Muscle layer of duodenum (tissue), 2 donors: ENCODE results near the gene DONSON.
"Not testable (repeated sequence)": the region's sequence is repeated elsewhere in the genome, so short reads cannot be mapped to it uniquely, and the experiment has no call there.

Experiments
- H3K27ac ChIP-seq: one replicate; pipeline ENCODE4 v1.7.0; 2013; ENCODE audit warnings: mild to moderate bottlenecking, low read length
- H3K27me3 ChIP-seq: one replicate; pipeline ENCODE4 v1.7.0; 2013; ENCODE audit warnings: low read depth, mild to moderate bottlenecking, control low read depth, low read length
- H3K36me3 ChIP-seq, 2 donors: one replicate each; pipeline ENCODE4 v1.7.0; 2013; ENCODE audit warnings: low read length in 2 of 2, control low read depth in 1 of 2, mild to moderate bottlenecking in 1 of 2; ENCODE audit not compliant: insufficient read depth in 2 of 2, control insufficient read depth in 1 of 2
- H3K4me1 ChIP-seq, 2 donors: one replicate each; pipeline ENCODE4 v1.7.0; 2013; ENCODE audit warnings: low read length in 2 of 2, mild to moderate bottlenecking in 2 of 2, control low read depth in 1 of 2, moderate library complexity in 1 of 2; ENCODE audit not compliant: insufficient read depth in 2 of 2, control insufficient read depth in 1 of 2
- H3K4me3 ChIP-seq, 2 donors: one replicate each; pipeline ENCODE4 v1.7.0; 2013; ENCODE audit warnings: low read length in 2 of 2, low read depth in 1 of 2, mild to moderate bottlenecking in 1 of 2
- H3K9me3 ChIP-seq, 2 donors: one replicate each; pipeline ENCODE4 v1.7.0; 2013; ENCODE audit warnings: low read length in 2 of 2, control low read depth in 1 of 2, mild to moderate bottlenecking in 1 of 2; ENCODE audit not compliant: control insufficient read depth in 1 of 2
- donor health status: healthy.

The DONSON gene

GRCh38 chr21:33587792-33588484 is 546 bp downstream of the DONSON start:
- Histone ChIP-seq H3K27ac (peak overlapping the region; percentile 16), H3K4me3 (peak overlapping the region; percentile 71 to 84), H3K36me3 (no peaks in the 10 kb centered on the region), H3K27me3 (no peaks in the 10 kb centered on the region), H3K9me3 (no peaks in the 10 kb centered on the region), H3K4me1 (peaks cover 6% of the 10 kb centered on the region in 2 donors)

- no peaks in the 10 kb centered on the region for H3K27me3 ChIP-seq
- H3K4me3 ChIP-seq, result no peak overlapping the region
- H3K9me3 ChIP-seq, result no peaks in the 10 kb centered on the region
- H3K4me1 ChIP-seq, result peaks cover 6% of the 10 kb centered on the region in 2 donors
- H3K27ac ChIP-seq, result no peak overlapping the region
- H3K36me3 ChIP-seq, result peaks cover 0 to 5% of the 10 kb centered on the region in 2 donors
These were observed 1.6 kb downstream of the DONSON start for GRCh38 chr21:33586927-33587326.

DNA sequence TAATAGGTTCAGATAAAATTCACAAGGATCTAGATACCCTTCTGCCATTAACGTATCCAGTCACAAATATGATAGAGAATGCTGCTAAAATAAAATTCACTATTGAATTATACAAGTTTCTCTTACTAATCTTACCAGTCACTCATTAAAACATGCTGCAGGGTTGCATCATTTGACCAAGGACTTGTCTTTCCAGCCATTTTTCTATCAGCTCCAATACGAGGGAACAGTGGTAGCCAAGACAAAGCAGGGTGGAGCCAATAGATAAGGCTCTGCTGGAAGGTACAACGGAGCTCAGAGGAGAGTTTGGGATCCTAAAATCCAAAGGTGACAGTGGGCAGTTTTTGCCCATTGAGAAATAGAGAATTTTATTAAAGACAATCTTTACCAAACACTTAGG is 4.0 kb downstream of the DONSON start:
- H3K4me3 ChIP-seq, result no peak overlapping the region
- H3K27ac ChIP-seq, result no peak overlapping the region
- peaks cover 0 to 5% of the 10 kb centered on the region in 2 donors for H3K36me3 ChIP-seq
- no peaks in the 10 kb centered on the region for H3K27me3 ChIP-seq
- H3K4me1 ChIP-seq, result peaks cover 5 to 6% of the 10 kb centered on the region in 2 donors
- no peaks in the 10 kb centered on the region for H3K9me3 ChIP-seq

DNA sequence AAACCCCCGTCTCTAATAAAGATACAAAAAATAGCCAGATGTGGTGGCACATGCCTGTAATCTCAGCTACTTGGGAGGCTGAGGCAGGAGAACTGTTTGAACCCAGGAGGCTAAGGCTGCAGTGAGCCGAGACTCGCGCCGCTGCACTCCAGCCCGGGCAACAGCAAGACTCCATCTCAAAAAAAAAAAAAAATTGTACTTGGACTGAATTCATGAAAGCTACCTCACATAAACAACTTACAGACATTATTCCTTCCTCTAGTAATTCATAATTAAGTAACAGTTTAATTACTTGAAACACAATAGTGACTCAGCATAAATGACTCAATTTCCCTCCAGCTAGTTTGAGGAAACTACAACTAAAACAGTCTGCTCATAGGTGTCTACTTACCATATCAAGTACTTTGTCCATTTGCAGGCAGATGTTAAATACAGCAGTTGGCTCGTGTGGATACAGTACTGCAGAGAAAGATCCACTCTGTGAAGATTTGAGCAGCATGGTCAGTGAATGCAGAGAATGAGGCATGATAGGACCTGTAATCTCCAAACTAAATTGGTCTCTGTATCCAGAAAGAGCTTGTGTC is 9.4 kb downstream of the DONSON start:
- Histone ChIP-seq H3K27me3 (no peaks in the 10 kb centered on the region), H3K4me3 (no peak overlapping the region), H3K27ac (no peak overlapping the region), H3K36me3 (peaks cover 28 to 31% of the 10 kb centered on the region in 2 donors), H3K4me1 (peaks cover 0 to 4% of the 10 kb centered on the region in 2 donors), H3K9me3 (no peaks in the 10 kb centered on the region)

GRCh38 chr21:33578214-33578613 is 10.3 kb downstream of the DONSON start:
- no peaks in the 10 kb centered on the region for H3K9me3 ChIP-seq
- H3K4me3 ChIP-seq, result no peak overlapping the region
- no peaks in the 10 kb centered on the region for H3K27me3 ChIP-seq
- H3K27ac ChIP-seq, result no peak overlapping the region
- H3K4me1 ChIP-seq, result peaks cover 0 to 4% of the 10 kb centered on the region in 2 donors
- H3K36me3 ChIP-seq, result peaks cover 36 to 39% of the 10 kb centered on the region in 2 donors

DNA sequence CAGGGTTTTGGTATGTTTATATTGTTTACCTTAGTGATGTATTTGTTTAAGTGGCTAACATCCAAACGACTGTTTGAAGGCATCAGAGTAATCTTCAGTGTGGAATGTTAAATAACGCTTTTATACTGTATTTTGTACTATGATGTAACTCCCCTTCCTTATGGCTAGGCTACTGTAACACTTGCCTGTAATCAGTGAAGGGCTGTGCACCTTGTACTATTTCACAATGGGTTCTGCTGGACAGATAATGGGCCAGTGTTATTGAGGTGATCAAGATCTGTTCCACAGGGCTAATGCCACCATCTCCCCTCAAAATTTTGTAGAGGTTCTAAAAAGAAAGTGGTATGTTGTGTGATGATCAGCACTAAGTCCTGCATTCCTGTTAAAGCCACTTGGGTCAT is 11.7 kb downstream of the DONSON start:
- H3K9me3 ChIP-seq, H3K4me3 ChIP-seq, H3K27ac ChIP-seq, H3K27me3 ChIP-seq: not testable (repeated sequence)
- Histone ChIP-seq H3K4me1 (peaks cover 5 to 16% of the 10 kb centered on the region in 2 donors), H3K36me3 (peaks cover 43 to 45% of the 10 kb centered on the region in 2 donors)

DNA sequence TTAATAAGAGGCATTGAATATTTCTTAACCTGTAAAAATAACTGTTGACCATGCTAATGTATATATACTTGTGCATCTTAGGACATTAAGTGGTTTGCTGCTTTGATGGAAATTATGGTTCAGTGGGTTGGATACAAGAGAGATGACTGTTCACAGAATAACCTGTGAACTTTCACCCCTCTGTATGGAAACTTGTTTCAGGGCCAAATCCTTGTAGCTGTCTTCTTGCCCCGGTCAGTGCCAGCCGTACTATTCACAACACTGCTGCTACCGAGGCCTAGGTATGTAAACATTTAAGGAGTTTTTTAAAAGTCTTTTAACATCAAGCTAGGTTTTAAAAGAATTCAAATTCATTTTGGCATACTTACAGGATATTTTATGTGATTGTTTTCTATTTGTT is 16.1 kb downstream of the DONSON start:
- no peak overlapping the region for H3K4me3 ChIP-seq
- no peaks in the 10 kb centered on the region for H3K27me3 ChIP-seq
- H3K36me3 ChIP-seq, result peaks cover 59 to 71% of the 10 kb centered on the region in 2 donors
- H3K4me1 ChIP-seq, result peaks cover 5 to 20% of the 10 kb centered on the region in 2 donors
- no peak overlapping the region for H3K27ac ChIP-seq
- no peaks in the 10 kb centered on the region for H3K9me3 ChIP-seq

DNA sequence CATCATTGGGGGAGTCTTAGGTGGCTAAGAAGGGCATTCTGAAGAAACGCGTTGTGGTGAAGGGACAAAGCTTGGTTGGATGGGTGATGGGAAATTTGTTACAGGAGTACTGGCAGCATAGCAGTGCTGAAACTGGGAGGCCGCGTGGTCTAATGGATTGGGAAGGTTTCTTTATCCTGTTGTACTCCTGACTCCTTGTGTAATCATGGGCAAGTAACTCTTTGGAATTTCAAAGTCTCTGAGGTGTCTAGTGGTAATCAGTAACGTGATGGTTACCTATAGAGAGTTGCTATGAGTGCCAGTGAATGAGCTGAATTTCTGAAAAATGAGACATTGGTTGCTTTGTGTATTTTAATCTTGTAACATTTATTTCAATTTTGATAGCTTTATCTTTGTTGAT is 18.5 kb downstream of the DONSON start:
- H3K9me3 ChIP-seq, result no peaks in the 10 kb centered on the region
- H3K4me3 ChIP-seq, result no peak overlapping the region
- H3K27ac ChIP-seq, result no peak overlapping the region
- peaks cover 46 to 61% of the 10 kb centered on the region in 2 donors for H3K36me3 ChIP-seq
- H3K4me1 ChIP-seq, result peaks cover 5 to 20% of the 10 kb centered on the region in 2 donors
- H3K27me3 ChIP-seq, result no peaks in the 10 kb centered on the region

GRCh38 chr21:33568448-33568847 is 20.0 kb downstream of the DONSON start:
- H3K36me3 ChIP-seq, result peaks cover 32 to 56% of the 10 kb centered on the region in 2 donors
- no peaks in the 10 kb centered on the region for H3K9me3 ChIP-seq
- no peak overlapping the region for H3K27ac ChIP-seq
- H3K4me3 ChIP-seq, result no peak overlapping the region
- peaks cover 5 to 20% of the 10 kb centered on the region in 2 donors for H3K4me1 ChIP-seq
- no peaks in the 10 kb centered on the region for H3K27me3 ChIP-seq

- H3K4me1 ChIP-seq, result peaks cover 5 to 16% of the 10 kb centered on the region in 2 donors
- no peaks in the 10 kb centered on the region for H3K9me3 ChIP-seq
- no peaks in the 10 kb centered on the region for H3K27me3 ChIP-seq
- no peak overlapping the region for H3K27ac ChIP-seq
- peaks cover 29 to 55% of the 10 kb centered on the region in 2 donors for H3K36me3 ChIP-seq
- no peak overlapping the region for H3K4me3 ChIP-seq
These were observed 20.6 kb downstream of the DONSON start for GRCh38 chr21:33567914-33568313.

GRCh38 chr21:33566514-33566913 is 22.0 kb downstream of the DONSON start:
- Histone ChIP-seq H3K36me3 (peaks cover 23 to 55% of the 10 kb centered on the region in 2 donors), H3K27me3 (no peaks in the 10 kb centered on the region), H3K27ac (no peak overlapping the region), H3K9me3 (no peaks in the 10 kb centered on the region), H3K4me3 (no peak overlapping the region), H3K4me1 (peaks cover 0 to 5% of the 10 kb centered on the region in 2 donors)
